HepG2 (cell line): ENCODE measurements around the gene TMEM150C.

Source experiments
- BORCS8-MEF2B ChIP-seq: sonication (generic); formaldehyde crosslinking; IDR thresholded peaks from 2 replicates; pipeline ENCODE4 v1.8.0; 2022; ENCODE audit warnings: mild to moderate bottlenecking, missing genetic modification reagents
- CC2D1A ChIP-seq: sonication (generic); formaldehyde crosslinking; IDR thresholded peaks from 2 replicates; pipeline ENCODE4 v1.8.1; 2023; ENCODE audit warnings: mild to moderate bottlenecking, missing genetic modification reagents
- CEBPZ ChIP-seq: IDR thresholded peaks from 2 replicates; pipeline ENCODE4 v1.6.1; 2012; ENCODE audit warnings: low read length, improper control_type of control experiment
- CTCF ChIP-seq: sonication (generic); formaldehyde crosslinking; IDR thresholded peaks from 2 replicates; pipeline ENCODE4 v1.5.0; 2020; ENCODE audit warnings: mild to moderate bottlenecking, missing genetic modification reagents, moderate library complexity
- FOSL1 ChIP-seq: sonication (generic); formaldehyde crosslinking; IDR thresholded peaks from 2 replicates; pipeline ENCODE4 v1.9.0; 2021; ENCODE audit warnings: missing genetic modification reagents, borderline replicate concordance
- KDM5B ChIP-seq: sonication (generic); formaldehyde crosslinking; IDR thresholded peaks from 2 replicates; pipeline ENCODE4 v1.4.0; 2020; ENCODE audit warnings: missing genetic modification reagents, mild to moderate bottlenecking, borderline replicate concordance
- MYNN ChIP-seq: sonication (generic); formaldehyde crosslinking; IDR thresholded peaks from 2 replicates; pipeline ENCODE4 v1.4.0; 2020; ENCODE audit warnings: mild to moderate bottlenecking, low read depth, missing genetic modification reagents
- NFYB ChIP-seq: sonication (generic); formaldehyde crosslinking; IDR thresholded peaks from 2 replicates; pipeline ENCODE4 v1.4.0; 2020; ENCODE audit warnings: missing genetic modification reagents
- POLR2AphosphoS5 ChIP-seq: IDR thresholded peaks from 2 replicates; pipeline ENCODE4 v1.6.1; 2012; ENCODE audit warnings: low read depth, low read length
- RELA ChIP-seq: sonication (generic); formaldehyde crosslinking; IDR thresholded peaks from 2 replicates; pipeline ENCODE4 v1.4.0; 2020; ENCODE audit warnings: missing genetic modification reagents
- ZBTB43 ChIP-seq: sonication (generic); formaldehyde crosslinking; conservative IDR thresholded peaks from 2 replicates; pipeline ENCODE4 v1.4.0; 2020; ENCODE audit warnings: missing genetic modification reagents
- ZNF513 ChIP-seq: sonication (generic); formaldehyde crosslinking; conservative IDR thresholded peaks from 2 replicates; pipeline ENCODE4 v1.5.0; 2020; ENCODE audit warnings: missing genetic modification reagents

- TF ChIP-seq ZNF513 (CRISPR knock-in tag), result no peak
- TF ChIP-seq ZBTB43 (CRISPR knock-in tag), result no peak
- no peak for TF ChIP-seq RELA (CRISPR knock-in tag)
- no peak for TF ChIP-seq FOSL1 (CRISPR knock-in tag)
- TF ChIP-seq CC2D1A (CRISPR knock-in tag), result no peak
- TF ChIP-seq NFYB (CRISPR knock-in tag), result no peak
- no peak for TF ChIP-seq CEBPZ
- TF ChIP-seq POLR2AphosphoS5, result no peak
- no peak for TF ChIP-seq CTCF (CRISPR knock-in tag)
- TF ChIP-seq KDM5B, result no peak
- no peak for TF ChIP-seq BORCS8-MEF2B (CRISPR knock-in tag)
- no peak for TF ChIP-seq MYNN (CRISPR knock-in tag)
Measured at GRCh38 chr4:82491251-82491960, 70.4 kb downstream of the TMEM150C start.
